GM12892 (cell line): ENCODE measurements around the gene RCOR1.

ENCODE experiments used
- POLR2A ChIP-seq: IDR thresholded peaks from 2 replicates; pipeline ENCODE4 v1.6.1; 2011; ENCODE audit warnings: low read depth, low read length, control low read depth
- TAF1 ChIP-seq: IDR thresholded peaks from 2 replicates; pipeline ENCODE4 v1.6.1; 2011; ENCODE audit warnings: low read depth, mild to moderate bottlenecking, control low read depth, low read length, borderline replicate concordance

DNA sequence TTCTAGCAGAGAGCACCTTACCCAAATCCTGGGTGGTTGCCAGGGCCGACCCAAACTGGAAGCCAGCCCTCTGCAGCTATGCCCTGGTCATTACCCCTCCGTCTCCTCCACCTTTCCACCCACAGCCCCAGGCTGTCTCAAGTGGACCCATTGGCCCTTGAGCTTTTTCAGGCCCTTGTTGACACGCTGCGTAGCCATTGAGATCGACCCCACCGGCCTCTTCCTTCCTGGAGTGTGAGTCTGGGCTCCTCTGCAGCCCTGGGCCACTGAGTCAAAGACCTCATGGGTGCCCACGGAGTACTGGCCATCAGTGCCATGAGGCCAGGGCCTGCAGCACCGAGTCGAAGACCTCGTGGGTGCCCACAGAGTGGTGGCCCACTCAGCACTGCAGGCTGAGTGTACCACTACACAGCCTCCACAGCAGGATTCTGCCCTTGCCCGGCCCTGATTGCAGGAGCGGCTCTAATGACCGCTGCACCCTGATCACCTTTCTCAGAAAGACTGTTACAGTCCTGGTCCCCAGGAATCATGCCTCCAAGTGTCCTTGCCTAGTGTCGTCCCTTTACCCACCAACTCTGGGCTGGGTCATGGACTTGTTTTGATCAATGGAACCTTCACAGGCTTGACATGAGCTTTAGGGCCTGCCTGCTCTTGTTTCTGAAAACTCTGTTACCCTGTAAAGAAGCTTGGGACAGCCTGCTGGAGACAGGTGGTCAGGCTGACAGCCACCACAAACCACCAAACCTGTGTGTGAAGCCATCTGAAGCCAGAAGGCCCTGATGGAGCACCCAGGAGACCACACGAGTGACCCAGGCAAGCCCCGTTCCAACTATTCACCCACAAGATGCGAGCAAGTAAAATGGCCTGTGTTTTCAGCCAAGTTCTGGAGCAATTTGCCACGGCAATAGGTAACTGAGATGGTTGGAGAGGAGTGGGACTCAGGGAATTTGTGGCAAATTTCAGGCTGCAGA, 145.2 kb downstream of the RCOR1 start:
- TF ChIP-seq TAF1 (no peak), POLR2A (no peak)
